ENCODE measurements around the gene TTLL1. TPM values are rescaled to one million over a fixed set of nuclear protein-coding genes. Genes with fewer than 3 reads are reported as not detected.

TTLL1 gene
- total and polyA plus RNA-seq, 9 of the 15 experiments (the other 6 are each of a cell fraction or from before 2014, with no cell fraction given) = 0.06 to 0.85 (median 0.17) TPM

DNA sequence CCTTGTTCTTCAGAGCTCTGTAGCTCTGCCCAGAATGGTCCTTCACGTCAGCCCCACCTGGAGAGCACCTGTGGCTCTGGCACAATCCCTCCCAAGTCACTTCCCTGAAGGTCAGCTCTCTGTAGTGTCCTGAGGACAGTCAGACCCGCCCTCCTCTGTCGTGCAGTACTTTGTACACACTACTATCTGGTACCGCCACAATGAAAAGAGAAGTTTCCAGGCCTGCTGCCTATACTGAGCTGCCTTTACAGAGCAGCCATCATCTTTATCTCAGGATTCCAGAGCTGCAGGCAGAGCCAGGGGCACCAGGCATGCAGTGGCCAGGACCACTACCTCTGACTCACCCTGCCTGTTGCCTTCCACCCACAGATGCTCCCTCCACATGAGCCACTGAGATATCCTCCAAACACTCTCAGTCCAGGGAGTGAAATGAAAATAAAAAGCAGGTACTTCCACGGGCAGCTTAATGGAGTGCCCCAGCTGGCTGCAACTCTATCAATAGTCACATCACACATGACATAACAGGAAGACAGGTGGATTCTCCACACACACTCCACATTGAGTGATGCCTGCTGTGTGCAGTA is 81.6 kb downstream of the TTLL1 start (continued):
- TF ChIP-seq CBX3 (IDR thresholded peaks at IDR 0.05; ENCODE audit: borderline replicate concordance in 1 of 2, low read length in 2 of 2) (no peak), ZNF232 (CRISPR knock-in tag; IDR thresholded peaks at IDR 0.05) (no peak), CBFA2T3 (IDR thresholded peaks at IDR 0.05) (peak; percentile 98), DMBX1 (CRISPR knock-in tag; IDR thresholded peaks at IDR 0.05; ENCODE audit: borderline replicate concordance) (peak; percentile 72; the same call in 1 of the 2 replicates), ZNF668 (CRISPR knock-in tag; IDR thresholded peaks at IDR 0.05) (no peak), STAT5B (CRISPR knock-in tag; IDR thresholded peaks at IDR 0.05) (no peak), KDM5B (IDR thresholded peaks at IDR 0.05; ENCODE audit: insufficient replicate concordance, low read depth, low read length) (no peak), ZNF311 (CRISPR knock-in tag; IDR thresholded peaks at IDR 0.05) (no peak), ATF7 (IDR thresholded peaks at IDR 0.05) (0 out of 2 replicates have a peak, but pooled peaks have one; percentile 36), ZBTB1 (CRISPR knock-in tag; IDR thresholded peaks at IDR 0.05; ENCODE audit: borderline replicate concordance, low read depth) (no peak), ZNF76 (CRISPR knock-in tag; IDR thresholded peaks at IDR 0.05; ENCODE audit: borderline replicate concordance) (no peak), ETV5 (CRISPR knock-in tag; IDR thresholded peaks at IDR 0.05; ENCODE audit: low read depth) (no peak), RBFOX2 (IDR thresholded peaks at IDR 0.05; ENCODE audit: low read depth, low read length) (no peak), ZNF316 (IDR thresholded peaks at IDR 0.05) (no peak), NCOA1 (IDR thresholded peaks at IDR 0.05; ENCODE audit: low read depth) (peak; percentile 74; the same call in 1 of the 2 replicates), TCF3 (CRISPR knock-in tag; IDR thresholded peaks at IDR 0.05) (peak; percentile 97), ZNF561 (CRISPR knock-in tag; conservative IDR thresholded peaks at IDR 0.05) (no peak), ZNF184 (CRISPR knock-in tag; IDR thresholded peaks at IDR 0.05) (no peak), CC2D1A (IDR thresholded peaks at IDR 0.05) (peak; percentile 89; the same call in 1 of the 2 replicates), XRCC4 (IDR thresholded peaks at IDR 0.05; ENCODE audit: extremely low read depth, insufficient read depth, insufficient read length) (no peak)
- TF ChIP-seq, protein P1, sequence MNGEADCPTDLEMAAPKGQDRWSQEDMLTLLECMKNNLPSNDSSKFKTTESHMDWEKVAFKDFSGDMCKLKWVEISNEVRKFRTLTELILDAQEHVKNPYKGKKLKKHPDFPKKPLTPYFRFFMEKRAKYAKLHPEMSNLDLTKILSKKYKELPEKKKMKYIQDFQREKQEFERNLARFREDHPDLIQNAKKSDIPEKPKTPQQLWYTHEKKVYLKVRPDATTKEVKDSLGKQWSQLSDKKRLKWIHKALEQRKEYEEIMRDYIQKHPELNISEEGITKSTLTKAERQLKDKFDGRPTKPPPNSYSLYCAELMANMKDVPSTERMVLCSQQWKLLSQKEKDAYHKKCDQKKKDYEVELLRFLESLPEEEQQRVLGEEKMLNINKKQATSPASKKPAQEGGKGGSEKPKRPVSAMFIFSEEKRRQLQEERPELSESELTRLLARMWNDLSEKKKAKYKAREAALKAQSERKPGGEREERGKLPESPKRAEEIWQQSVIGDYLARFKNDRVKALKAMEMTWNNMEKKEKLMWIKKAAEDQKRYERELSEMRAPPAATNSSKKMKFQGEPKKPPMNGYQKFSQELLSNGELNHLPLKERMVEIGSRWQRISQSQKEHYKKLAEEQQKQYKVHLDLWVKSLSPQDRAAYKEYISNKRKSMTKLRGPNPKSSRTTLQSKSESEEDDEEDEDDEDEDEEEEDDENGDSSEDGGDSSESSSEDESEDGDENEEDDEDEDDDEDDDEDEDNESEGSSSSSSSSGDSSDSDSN (IDR thresholded peaks at IDR 0.05; ENCODE audit: borderline replicate concordance in 1 of 2, low read depth in 2 of 2, low read length in 2 of 2) = peak in 1 of 2 experiments; percentile 58; a peak in 1 of 4 replicates
- TF ChIP-seq, protein P2, sequence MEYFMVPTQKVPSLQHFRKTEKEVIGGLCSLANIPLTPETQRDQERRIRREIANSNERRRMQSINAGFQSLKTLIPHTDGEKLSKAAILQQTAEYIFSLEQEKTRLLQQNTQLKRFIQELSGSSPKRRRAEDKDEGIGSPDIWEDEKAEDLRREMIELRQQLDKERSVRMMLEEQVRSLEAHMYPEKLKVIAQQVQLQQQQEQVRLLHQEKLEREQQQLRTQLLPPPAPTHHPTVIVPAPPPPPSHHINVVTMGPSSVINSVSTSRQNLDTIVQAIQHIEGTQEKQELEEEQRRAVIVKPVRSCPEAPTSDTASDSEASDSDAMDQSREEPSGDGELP (CRISPR knock-in tag; IDR thresholded peaks at IDR 0.05; ENCODE audit: borderline replicate concordance) = peak; percentile 77
- TF ChIP-seq, protein P3, sequence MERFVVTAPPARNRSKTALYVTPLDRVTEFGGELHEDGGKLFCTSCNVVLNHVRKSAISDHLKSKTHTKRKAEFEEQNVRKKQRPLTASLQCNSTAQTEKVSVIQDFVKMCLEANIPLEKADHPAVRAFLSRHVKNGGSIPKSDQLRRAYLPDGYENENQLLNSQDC (CRISPR knock-in tag; IDR thresholded peaks at IDR 0.05) = no peak
- TF ChIP-seq, protein P4, sequence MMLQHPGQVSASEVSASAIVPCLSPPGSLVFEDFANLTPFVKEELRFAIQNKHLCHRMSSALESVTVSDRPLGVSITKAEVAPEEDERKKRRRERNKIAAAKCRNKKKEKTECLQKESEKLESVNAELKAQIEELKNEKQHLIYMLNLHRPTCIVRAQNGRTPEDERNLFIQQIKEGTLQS (IDR thresholded peaks at IDR 0.05) = peak; percentile 90
- TF ChIP-seq, protein P4 (CRISPR knock-in tag; conservative IDR thresholded peaks at IDR 0.05) = peak; percentile 78; the same call in 1 of the 2 replicates

Measured in K562 (cell line).